Vagina (tissue), 2 donors: ENCODE data around the gene CIAO2A.

ENCODE experiments used
- CTCF ChIP-seq, 3 experiments: fragments of 450-650 bp in 2 of 3; fragments of 200-600 bp in 1 of 3; sonication (generic) in 1 of 3; IDR thresholded peaks; one replicate each; pipeline ENCODE4 v1.5.1; 2017 to 2019; ENCODE audit warnings: antibody characterized with exemption in 3 of 3, mild to moderate bottlenecking in 2 of 3, moderate library complexity in 2 of 3
- POLR2A ChIP-seq, 2 donors: fragments of 450-650 bp; IDR thresholded peaks; one replicate each; pipeline ENCODE4 v1.6.1; 2017; ENCODE audit warnings: antibody characterized with exemption in 2 of 2, mild to moderate bottlenecking in 2 of 2, moderate library complexity in 2 of 2
- POLR2AphosphoS5 ChIP-seq, 2 donors: sonication (generic); formaldehyde crosslinking; IDR thresholded peaks; one replicate each; pipeline ENCODE4 v1.9.0; 2017; ENCODE audit warnings: antibody characterized with exemption in 2 of 2, mild to moderate bottlenecking in 2 of 2, low read depth in 1 of 2; ENCODE audit not compliant: insufficient read depth in 1 of 2

- TF ChIP-seq CTCF (IDR thresholded peaks at IDR 0.05) (no peak), POLR2A (IDR thresholded peaks at IDR 0.05) (no peak), POLR2AphosphoS5 (IDR thresholded peaks at IDR 0.05; ENCODE audit: insufficient read depth in 1 of 2, low read depth in 1 of 2) (no peak)
These were observed 69.2 kb downstream of the CIAO2A start for GRCh38 chr15:64024172-64025050.
